Neural cell (in vitro differentiated cells): ENCODE measurements around the gene NCAPD2. TPM values are rescaled to one million over a fixed set of nuclear protein-coding genes. Genes with fewer than 3 reads are reported as not detected.

ENCODE experiments used
- H2AFZ ChIP-seq: fragments of 200-600, 300-800 bp; sonication (generic), shearing (Covaris generic); 2 replicates; pipeline ENCODE4 v1.6.0; 2014; ENCODE audit warnings: low read depth, mild to moderate bottlenecking, antibody characterized with exemption, low read length, moderate library complexity
- H3F3A ChIP-seq: fragments of 200-600 bp; shearing (Covaris generic); 2 replicates; pipeline ENCODE4 v1.6.1; 2016; ENCODE audit warnings: mild to moderate bottlenecking, moderate library complexity, mixed read lengths, antibody characterized with exemption, low read length; ENCODE audit not compliant: insufficient read depth, poor library complexity, severe bottlenecking
- H3K27ac ChIP-seq: fragments of 200-600, 300-800 bp; sonication (generic), shearing (Covaris generic); 2 replicates; pipeline ENCODE4 v1.5.1; 2014; ENCODE audit warnings: mild to moderate bottlenecking, low read length, moderate library complexity
- H3K27me3 ChIP-seq: fragments of 300-800, 200-600 bp; sonication (generic), shearing (Covaris generic); 2 replicates; pipeline ENCODE4 v1.6.0; 2014; ENCODE audit warnings: mild to moderate bottlenecking, low read depth, low read length, moderate library complexity; ENCODE audit not compliant: insufficient read depth
- H3K36me3 ChIP-seq: fragments of 300-800, 200-600 bp; sonication (generic), shearing (Covaris generic); 2 replicates; pipeline ENCODE4 v1.5.1; 2014; ENCODE audit warnings: mild to moderate bottlenecking, antibody characterized with exemption, low read length, moderate library complexity; ENCODE audit not compliant: insufficient read depth
- H3K4me2 ChIP-seq: fragments of 300-800, 200-600 bp; sonication (generic), shearing (Covaris generic); 2 replicates; pipeline ENCODE4 v1.6.0; 2014; ENCODE audit warnings: mild to moderate bottlenecking, low read length
- H3K4me3 ChIP-seq: fragments of 300-800, 200-600 bp; sonication (generic), shearing (Covaris generic); 2 replicates; pipeline ENCODE4 v1.5.1; 2014; ENCODE audit warnings: mild to moderate bottlenecking, low read length, moderate library complexity
- H3K79me2 ChIP-seq: fragments of 200-600 bp; shearing (Covaris generic); replicated peaks from 2 replicates; pipeline ENCODE4 v1.6.0; 2014; ENCODE audit warnings: mild to moderate bottlenecking, low read length, moderate library complexity; ENCODE audit not compliant: insufficient read depth
- H3K9ac ChIP-seq: fragments of 300-800, 200-600 bp; sonication (generic), shearing (Covaris generic); 2 replicates; pipeline ENCODE4 v1.6.1; 2016; ENCODE audit warnings: mild to moderate bottlenecking, low read length, mixed read lengths
- H3K9me2 ChIP-seq: fragments of 200-600 bp; shearing (Covaris generic); 2 replicates; pipeline ENCODE4 v1.6.1; 2016; ENCODE audit warnings: mild to moderate bottlenecking, low read length, mixed read lengths; ENCODE audit not compliant: insufficient read depth
- H3K9me3 ChIP-seq: fragments of 200-600, 300-800 bp; sonication (generic), shearing (Covaris generic); 2 replicates; pipeline ENCODE4 v1.6.1; 2016; ENCODE audit warnings: mild to moderate bottlenecking, mixed run types, low read length, moderate library complexity, mixed read lengths
- H4K20me1 ChIP-seq: fragments of 200-600 bp; shearing (Covaris generic); 2 replicates; pipeline ENCODE4 v1.6.1; 2016; ENCODE audit warnings: mild to moderate bottlenecking, mixed run types; ENCODE audit not compliant: insufficient read depth
- EP300 ChIP-seq: fragments of 450-650 bp; conservative IDR thresholded peaks from 2 replicates; pipeline ENCODE4 v1.6.1; 2014; ENCODE audit warnings: antibody characterized with exemption, mild to moderate bottlenecking, moderate library complexity; ENCODE audit not compliant: poor library complexity, severe bottlenecking
- EZH2 ChIP-seq: fragments of 200-600, 300-800 bp; shearing (Covaris generic), sonication (generic); IDR thresholded peaks from 2 replicates; pipeline ENCODE4 v1.6.1; 2014; ENCODE audit warnings: antibody characterized with exemption, low read length, borderline replicate concordance, mild to moderate bottlenecking; ENCODE audit not compliant: insufficient read depth, poor library complexity, severe bottlenecking
- MXI1 ChIP-seq: fragments of 450-650 bp; conservative IDR thresholded peaks from 2 replicates; pipeline ENCODE4 v1.6.1; 2014; ENCODE audit warnings: antibody characterized with exemption, mild to moderate bottlenecking; ENCODE audit not compliant: poor library complexity, severe bottlenecking
- POLR2AphosphoS5 ChIP-seq: IDR thresholded peaks from 2 replicates; pipeline ENCODE4 v1.6.1; 2012
- RAD21 ChIP-seq: fragments of 450-650 bp; conservative IDR thresholded peaks from 2 replicates; pipeline ENCODE4 v1.6.1; 2014; ENCODE audit warnings: antibody characterized with exemption, mild to moderate bottlenecking, moderate library complexity
- SMC3 ChIP-seq: fragments of 450-650 bp; conservative IDR thresholded peaks from 2 replicates; pipeline ENCODE4 v1.6.1; 2014; ENCODE audit warnings: antibody characterized with exemption, mild to moderate bottlenecking, moderate library complexity; ENCODE audit not compliant: poor library complexity
- TAF1 ChIP-seq: IDR thresholded peaks from 2 replicates; pipeline ENCODE4 v1.6.1; 2012; ENCODE audit warnings: low read depth
- polyA plus RNA-seq: library from polyadenylated mRNA; depleted of rRNA; stranded (reverse); fragments of >200 nt; gene quantifications from 2 replicates; pipeline ENCODE4 v1.2.3, GENCODE V29; 2014
- TF ChIP-seq, protein P1 (sequence below): IDR thresholded peaks from 2 replicates; pipeline ENCODE4 v1.6.1; 2012; ENCODE audit warnings: borderline replicate concordance
- TF ChIP-seq, protein P2 (sequence below): fragments of 450-650 bp; IDR thresholded peaks from 2 replicates; pipeline ENCODE4 v1.5.1; 2014; ENCODE audit warnings: antibody characterized with exemption, mild to moderate bottlenecking, moderate library complexity; ENCODE audit not compliant: poor library complexity, severe bottlenecking

NCAPD2 gene
- polyA plus RNA-seq, 1 donor from 2014 or later, result 4.5 TPM

DNA sequence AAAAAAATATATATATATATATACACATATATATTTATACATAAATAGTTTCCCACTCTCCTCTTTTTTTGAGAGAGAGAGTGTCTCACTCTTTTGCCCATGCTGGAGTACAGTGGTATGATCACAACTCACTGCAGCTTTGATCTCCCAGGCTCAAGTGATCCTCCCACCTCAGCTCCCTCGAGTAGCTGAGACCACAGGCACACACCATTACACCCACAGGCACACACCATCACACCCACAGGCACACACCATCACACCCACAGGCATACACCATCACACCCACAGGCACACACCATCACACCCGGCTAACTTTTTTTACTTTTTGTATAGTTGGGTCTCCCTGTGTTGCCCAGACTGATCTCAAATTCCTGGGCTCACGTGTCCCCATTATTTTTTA, 26.3 kb downstream of the NCAPD2 start:
- H3K4me2 ChIP-seq, result no peak overlapping the region
- H3K79me2 ChIP-seq, result no peaks in the 10 kb centered on the region
- no peak for TF ChIP-seq SMC3
- no peak for TF ChIP-seq MXI1
- TF ChIP-seq TAF1, result no peak
- TF ChIP-seq, protein P1, sequence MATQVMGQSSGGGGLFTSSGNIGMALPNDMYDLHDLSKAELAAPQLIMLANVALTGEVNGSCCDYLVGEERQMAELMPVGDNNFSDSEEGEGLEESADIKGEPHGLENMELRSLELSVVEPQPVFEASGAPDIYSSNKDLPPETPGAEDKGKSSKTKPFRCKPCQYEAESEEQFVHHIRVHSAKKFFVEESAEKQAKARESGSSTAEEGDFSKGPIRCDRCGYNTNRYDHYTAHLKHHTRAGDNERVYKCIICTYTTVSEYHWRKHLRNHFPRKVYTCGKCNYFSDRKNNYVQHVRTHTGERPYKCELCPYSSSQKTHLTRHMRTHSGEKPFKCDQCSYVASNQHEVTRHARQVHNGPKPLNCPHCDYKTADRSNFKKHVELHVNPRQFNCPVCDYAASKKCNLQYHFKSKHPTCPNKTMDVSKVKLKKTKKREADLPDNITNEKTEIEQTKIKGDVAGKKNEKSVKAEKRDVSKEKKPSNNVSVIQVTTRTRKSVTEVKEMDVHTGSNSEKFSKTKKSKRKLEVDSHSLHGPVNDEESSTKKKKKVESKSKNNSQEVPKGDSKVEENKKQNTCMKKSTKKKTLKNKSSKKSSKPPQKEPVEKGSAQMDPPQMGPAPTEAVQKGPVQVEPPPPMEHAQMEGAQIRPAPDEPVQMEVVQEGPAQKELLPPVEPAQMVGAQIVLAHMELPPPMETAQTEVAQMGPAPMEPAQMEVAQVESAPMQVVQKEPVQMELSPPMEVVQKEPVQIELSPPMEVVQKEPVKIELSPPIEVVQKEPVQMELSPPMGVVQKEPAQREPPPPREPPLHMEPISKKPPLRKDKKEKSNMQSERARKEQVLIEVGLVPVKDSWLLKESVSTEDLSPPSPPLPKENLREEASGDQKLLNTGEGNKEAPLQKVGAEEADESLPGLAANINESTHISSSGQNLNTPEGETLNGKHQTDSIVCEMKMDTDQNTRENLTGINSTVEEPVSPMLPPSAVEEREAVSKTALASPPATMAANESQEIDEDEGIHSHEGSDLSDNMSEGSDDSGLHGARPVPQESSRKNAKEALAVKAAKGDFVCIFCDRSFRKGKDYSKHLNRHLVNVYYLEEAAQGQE, result no peak
- TF ChIP-seq POLR2AphosphoS5, result no peak
- TF ChIP-seq EZH2, result no peak
- no peak for TF ChIP-seq RAD21
- TF ChIP-seq, protein P2, sequence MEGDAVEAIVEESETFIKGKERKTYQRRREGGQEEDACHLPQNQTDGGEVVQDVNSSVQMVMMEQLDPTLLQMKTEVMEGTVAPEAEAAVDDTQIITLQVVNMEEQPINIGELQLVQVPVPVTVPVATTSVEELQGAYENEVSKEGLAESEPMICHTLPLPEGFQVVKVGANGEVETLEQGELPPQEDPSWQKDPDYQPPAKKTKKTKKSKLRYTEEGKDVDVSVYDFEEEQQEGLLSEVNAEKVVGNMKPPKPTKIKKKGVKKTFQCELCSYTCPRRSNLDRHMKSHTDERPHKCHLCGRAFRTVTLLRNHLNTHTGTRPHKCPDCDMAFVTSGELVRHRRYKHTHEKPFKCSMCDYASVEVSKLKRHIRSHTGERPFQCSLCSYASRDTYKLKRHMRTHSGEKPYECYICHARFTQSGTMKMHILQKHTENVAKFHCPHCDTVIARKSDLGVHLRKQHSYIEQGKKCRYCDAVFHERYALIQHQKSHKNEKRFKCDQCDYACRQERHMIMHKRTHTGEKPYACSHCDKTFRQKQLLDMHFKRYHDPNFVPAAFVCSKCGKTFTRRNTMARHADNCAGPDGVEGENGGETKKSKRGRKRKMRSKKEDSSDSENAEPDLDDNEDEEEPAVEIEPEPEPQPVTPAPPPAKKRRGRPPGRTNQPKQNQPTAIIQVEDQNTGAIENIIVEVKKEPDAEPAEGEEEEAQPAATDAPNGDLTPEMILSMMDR, result no peak
- TF ChIP-seq EP300, result no peak
- H3K9me3 ChIP-seq, result no peaks in the 10 kb centered on the region
- H3F3A ChIP-seq, result no peaks in the 10 kb centered on the region
- no peak overlapping the region for H3K27ac ChIP-seq
- H3K36me3 ChIP-seq, result peaks cover 5% of the 10 kb centered on the region
- no peak overlapping the region for H2AFZ ChIP-seq
- no peak overlapping the region for H3K4me3 ChIP-seq
- H3K27me3 ChIP-seq, result no peaks in the 10 kb centered on the region
- H3K9ac ChIP-seq, result no peak overlapping the region
- H4K20me1 ChIP-seq, result no peaks in the 10 kb centered on the region
- H3K9me2 ChIP-seq, result no peaks in the 10 kb centered on the region

DNA sequence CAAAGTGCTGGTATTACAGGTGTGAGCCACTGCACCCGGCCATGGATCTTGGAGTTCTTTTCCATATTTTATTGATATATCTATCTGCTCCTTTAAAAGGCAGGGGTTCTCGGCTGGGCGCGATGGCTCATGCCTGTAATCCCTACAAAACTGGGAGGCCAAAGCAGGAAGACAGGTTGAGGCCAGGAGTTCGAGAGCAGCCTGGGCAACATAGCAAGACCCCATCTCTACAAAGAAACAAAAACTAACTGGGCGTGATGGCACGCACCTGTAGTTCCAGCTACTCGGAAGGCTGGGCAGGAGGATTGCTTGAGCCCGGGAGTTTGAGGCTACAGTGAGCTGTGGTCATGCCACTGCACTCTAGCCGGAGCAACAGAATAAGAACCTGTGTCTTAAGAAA, 28.3 kb downstream of the NCAPD2 start:
- Histone ChIP-seq H3K36me3 (peaks cover 4% of the 10 kb centered on the region), H3K9me2 (no peaks in the 10 kb centered on the region), H3K27me3 (no peaks in the 10 kb centered on the region), H3K9ac (no peak overlapping the region), H4K20me1 (no peaks in the 10 kb centered on the region), H3K9me3 (no peaks in the 10 kb centered on the region), H3K79me2 (no peaks in the 10 kb centered on the region), H3K4me3 (no peak overlapping the region), H2AFZ (no peak overlapping the region), H3K4me2 (no peak overlapping the region), H3F3A (no peaks in the 10 kb centered on the region), H3K27ac (no peak overlapping the region)
- TF ChIP-seq RAD21 (no peak), EZH2 (no peak), POLR2AphosphoS5 (no peak), MXI1 (no peak), TAF1 (no peak), SMC3 (no peak), EP300 (no peak)
- TF ChIP-seq, protein P2, result no peak
- TF ChIP-seq, protein P1, result no peak
